HG02970 (cell line): Measurements from ENCODE around the gene MOSPD2.
A peak's percentile ranks its signal among the peaks of the same experiment; 100 is the strongest.

Source experiments
- ATAC-seq: cut with Tn5 transposase; IDR thresholded peaks from one replicate; pipeline ENCODE4 v1.9.1; 2021; ENCODE audit warnings: mild to moderate bottlenecking, moderate library complexity, moderate number of reproducible peaks; ENCODE audit not compliant: unreplicated experiment, low FRiP score

MOSPD2 gene

DNA sequence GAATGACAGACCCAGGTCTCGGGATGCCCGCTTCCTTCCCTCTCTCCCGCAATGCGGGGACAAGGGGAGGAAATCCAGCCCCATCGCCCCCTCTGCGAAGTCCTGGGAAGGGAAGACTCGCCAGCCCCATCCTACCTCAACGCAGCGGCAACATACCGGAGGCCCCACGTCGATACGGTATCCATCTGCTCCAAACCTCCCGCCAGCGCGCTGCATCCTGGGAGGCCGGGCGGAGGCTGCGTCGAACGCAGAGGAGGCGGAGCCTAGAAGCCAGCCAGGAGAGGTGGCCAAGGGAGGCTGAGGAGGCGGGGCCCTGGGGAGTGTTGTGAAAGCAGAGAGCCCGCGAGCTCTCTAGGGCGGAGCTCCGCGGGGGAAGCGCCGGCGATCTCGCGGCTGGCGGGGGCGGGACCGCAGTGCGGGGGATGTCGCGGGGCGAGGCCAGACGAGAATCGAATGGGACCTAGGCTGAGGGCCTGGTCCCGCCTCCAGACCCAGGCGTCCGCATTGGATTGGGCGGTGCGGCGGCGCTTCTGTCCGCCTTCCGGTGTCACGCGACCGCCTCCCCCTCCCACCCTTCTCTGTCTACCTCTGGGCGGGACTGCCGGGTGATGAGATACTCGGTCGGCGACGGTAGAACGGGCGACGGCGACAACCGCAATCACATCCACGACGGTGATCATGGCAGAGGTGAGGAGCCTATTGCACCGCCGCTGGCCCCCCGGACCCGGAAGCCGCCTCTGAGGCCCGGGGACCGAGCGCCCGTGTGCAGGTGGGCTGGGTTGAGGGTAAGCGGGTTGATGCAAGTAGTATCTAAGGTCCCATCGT lies at the start of gene MOSPD2, which contains the start of gene FANCB:
TSS of gene MOSPD2 (plus strand) at position 571 of the 825 bp plus-strand sequence. CDS start at position 679, 108 bp downstream.
TSS of gene FANCB (minus strand) at position 219 of the 825 bp plus-strand sequence. CDS start 7,559 bp downstream, outside the sequence.
- peak; percentile 95 for ATAC-seq

DNA sequence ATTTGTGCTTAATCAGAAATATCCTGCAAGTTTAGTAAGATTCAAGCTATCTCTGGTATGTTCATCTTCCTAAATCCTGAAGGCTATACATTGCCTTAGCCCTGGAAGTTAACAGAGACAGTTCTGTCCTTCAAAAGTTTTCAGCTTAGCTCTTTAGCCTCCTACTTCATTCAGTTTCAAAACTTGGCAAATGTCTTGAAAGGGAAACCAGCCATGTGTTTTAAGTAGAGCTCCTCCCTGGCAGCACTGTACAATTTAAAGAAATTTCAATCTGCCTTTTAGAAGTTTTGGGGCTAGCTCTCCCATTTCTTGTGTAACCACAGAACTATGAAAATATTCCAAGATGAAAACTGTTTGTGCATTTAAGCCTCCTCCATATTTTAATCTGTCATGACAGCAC lies 47.4 kb upstream of the MOSPD2 start:
- ATAC-seq: no peak

DNA sequence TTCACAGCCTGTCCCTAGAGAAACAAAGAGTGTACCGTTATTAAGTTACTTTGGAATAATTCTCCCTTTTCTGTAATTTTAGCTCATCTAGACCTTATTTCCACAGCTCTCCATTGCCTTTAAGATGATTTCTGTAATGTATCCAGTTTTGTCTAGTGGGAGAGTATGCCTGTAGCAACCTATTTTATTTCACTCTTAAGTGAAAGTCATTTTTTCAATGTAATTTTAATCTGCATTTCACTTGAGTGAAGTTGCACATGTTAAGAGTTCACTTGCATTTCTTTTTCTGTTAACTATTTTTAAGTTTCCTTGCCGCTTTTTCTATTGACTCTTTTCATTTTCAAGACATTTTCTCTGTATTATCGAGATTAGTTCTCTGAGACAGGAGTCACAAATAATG lies 46.9 kb upstream of the MOSPD2 start:
- ATAC-seq: no peak

DNA sequence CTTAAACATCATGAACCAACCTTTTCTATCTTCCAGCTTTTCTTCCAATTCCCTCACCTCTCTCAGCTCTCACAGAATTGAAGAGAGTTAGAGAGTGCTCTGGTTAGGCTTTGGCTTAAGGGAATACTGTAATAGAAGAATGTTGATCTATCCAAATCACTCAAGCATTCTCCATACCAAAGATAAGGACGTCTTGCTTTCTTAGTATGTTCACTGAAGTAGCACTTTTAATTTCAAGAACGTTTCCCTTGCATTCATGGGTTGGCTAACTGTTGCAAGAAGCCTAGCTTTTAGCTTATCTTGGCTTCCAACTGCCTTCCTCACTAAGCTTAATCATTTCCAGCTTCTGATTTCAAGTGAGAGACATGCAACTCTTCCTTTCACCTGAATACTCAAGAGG lies 43.6 kb upstream of the MOSPD2 start:
- ATAC-seq: no peak

DNA sequence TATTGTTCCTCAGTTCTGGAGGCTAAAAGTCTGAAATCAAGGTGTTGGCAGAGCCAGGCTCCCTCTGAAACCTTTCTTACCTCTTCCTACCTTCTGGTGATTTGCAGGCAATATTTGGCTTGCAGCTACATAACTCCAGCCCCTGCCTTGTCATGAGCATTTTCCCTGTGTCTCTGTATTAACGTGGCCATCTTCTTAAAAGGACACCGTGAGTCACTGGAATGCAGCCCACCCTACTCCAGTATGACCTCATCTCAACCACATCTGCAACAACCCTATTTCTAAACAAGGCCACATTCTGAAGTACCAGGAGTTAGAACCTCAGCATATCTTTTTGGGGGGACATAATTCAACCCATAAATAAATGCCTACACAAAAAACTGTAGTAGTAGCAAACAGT lies 41.1 kb upstream of the MOSPD2 start:
- ATAC-seq: no peak

DNA sequence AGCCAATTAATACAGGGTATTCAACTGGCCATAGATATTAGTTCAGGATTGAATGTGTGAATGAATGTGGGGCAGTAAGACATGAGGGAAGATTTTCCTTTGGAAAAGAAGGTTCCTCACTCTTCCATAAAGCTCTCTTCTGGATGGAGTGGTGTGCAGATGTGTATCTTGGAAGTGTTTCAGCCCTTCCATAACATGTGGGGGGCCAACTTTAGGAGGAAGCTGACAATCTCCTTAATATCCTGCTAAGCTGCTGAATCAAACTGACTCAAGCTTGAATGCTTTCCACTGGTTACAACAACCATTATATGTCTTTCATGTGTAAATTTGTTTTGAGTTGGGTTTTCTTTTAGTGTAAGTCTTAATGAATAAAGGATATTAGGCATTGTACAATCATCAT lies 40.6 kb upstream of the MOSPD2 start:
- ATAC-seq: no peak

DNA sequence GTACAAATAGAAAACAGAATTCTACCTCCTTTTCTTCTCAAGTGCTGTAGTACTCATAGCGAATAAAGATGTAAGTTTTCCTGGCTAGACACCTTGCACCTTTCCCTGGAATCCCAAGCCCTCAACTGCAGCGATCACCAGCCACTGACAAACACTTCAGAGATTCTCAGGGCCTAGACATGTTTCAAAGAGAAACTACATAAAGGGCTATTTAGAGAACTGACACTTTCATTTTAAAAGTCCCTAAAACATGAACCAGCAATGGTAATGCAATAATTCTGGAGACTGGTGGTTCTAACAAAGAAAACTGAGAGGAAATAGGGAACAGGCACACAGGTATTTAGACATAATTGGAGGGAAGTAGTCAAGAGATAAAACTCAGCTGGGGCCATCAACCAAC lies 36.1 kb upstream of the MOSPD2 start:
- no peak for ATAC-seq

DNA sequence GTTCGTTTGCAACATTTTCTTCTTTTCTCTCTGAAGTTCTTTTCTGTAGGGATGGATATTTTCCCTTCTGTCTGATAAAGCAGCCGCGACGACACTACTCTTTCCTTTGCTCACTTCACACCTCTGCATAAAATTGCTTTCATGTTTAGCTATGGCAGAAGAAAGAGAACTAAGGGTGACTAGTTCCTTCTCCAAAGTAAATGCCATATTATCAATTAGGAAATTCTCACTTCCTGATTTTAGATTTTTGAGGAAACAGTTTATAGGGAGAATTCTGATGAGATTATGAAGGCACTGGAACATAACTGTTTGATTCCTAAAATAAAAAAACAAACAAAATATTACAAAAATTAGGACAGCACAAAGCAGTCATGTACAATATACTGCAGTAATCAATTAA lies 29.6 kb upstream of the MOSPD2 start:
- no peak for ATAC-seq

DNA sequence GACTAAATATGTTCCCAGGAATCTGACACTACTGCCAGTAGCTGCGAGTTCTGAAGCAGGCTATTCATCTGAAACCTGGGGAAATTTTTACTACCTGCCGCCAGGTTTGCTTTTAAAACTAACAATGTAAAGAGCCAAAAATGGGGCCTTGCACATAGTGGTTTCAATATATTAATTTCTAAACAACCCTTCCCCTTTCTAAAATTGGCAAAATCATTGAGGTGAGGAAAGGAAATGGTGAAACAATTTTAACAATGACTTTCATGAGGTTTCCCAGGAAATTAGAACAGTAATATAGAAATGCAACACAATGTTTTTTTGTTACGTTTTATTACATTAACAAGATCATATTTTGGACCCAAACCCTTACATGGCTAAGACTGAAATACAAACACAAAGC lies 21.7 kb upstream of the MOSPD2 start:
- no peak for ATAC-seq

DNA sequence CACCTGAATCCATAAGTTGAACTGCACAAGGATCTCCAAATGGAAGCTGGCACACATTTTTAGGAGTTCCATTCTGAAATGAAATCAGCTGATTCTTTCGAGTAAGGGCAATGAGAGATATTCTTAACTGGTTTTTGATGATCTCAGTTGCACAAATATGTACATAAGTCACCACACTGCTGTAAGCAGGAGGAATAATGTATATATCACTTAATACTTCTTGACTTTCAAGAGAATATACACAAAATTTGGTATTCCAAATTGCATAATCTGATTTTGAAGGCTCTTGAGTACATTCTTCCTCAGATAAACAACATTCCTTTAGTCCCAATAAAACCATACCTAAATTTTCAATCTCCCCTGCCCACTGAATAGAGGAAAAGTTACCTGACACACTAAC lies 8.6 kb upstream of the MOSPD2 start:
- no peak for ATAC-seq

DNA sequence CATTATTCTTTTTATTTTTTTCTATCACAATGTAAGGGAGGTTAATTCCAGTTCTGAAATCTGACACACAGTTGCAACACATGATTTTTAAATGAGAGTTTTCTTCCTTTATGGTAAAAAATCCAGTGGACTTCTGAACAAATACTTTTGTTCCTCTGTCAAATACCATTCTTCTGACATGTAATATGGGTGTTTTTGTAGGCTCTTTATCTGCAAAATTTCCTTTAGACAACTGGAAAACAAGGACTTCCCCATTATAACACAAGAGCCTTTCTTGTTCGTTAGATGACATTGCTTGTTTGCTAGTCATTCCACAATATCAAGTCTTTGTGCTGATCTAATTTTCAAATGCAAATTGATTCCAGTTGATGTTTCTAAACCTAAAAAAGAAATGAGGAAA lies 8.0 kb upstream of the MOSPD2 start:
- no peak for ATAC-seq

DNA sequence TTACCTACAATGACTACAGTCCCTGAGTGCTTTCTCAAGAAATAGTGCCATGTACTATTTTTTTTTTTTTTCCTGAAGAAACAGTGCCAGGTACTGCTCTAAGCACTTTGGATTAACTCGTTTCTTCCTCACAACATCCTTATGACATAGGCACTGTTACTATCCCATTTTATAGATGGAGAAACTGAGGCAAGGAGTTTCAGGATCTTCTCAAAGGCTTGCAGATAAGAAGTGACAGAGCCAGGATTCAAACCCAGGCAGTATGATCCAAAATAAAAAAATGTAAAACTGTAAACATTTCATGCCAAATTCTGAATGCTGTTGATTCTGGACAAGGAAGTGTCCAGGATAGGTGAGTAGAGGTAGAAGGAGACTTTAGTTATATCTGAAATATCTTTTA lies 1.5 kb upstream of the MOSPD2 start:
- ATAC-seq: no peak

DNA sequence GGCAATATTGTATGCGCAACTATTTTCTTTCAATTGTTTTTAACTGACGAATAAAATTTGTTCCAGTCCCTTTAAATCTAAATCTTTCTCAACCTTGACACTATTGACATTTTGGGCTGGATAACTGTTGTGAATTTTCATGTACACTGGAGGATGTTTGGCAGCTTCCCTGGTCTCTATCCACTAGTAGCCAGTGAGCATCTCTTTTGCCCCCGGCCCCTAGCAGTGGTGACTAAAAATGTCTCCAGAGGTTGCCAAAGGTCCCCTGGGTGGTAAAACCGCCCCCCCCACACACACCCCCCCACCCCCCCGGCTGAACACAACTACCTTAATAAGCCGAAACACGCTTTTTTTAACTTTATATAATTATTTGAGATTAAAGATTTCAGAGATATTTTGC lies 866 bp upstream of the MOSPD2 start:
- no peak for ATAC-seq

DNA sequence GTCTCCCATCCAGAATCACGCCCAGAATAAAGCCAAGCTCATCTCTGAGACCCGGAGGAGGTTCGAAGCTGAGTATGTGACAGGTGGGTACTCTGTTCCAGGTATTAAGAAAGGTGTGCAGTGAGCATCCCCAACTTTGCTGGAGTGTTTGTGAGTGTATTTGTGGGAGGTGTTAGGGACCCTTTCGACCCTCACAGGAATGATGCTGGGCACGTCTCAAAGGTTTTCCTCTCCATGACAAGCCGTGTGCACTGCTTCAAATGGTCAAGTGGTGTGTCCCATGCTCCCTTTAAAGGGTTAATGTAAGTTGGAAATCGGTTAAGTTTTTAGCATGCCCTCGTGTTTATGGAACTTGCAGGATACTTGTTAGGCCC lies 442 bp downstream of the MOSPD2 start:
- ATAC-seq: no peak

DNA sequence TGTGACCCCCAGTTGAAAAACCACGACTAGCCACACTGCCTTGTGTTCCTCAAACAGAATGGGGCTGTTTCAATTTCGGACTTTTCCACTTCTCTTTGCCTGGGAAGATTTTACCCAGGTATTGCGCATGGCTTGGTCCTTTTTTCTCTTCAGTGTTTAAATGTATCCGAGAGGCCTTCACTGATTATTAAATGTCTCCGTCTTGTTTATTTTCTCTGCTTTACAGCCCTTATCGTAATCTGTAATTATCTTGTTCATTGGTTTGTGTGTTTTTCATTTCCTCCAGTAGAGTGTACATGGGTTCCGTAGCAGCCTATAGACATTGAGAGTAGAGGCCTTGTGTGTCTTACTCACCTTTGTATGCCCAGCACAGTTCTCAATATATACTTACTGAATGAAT lies 2.4 kb downstream of the MOSPD2 start:
- ATAC-seq: no peak

DNA sequence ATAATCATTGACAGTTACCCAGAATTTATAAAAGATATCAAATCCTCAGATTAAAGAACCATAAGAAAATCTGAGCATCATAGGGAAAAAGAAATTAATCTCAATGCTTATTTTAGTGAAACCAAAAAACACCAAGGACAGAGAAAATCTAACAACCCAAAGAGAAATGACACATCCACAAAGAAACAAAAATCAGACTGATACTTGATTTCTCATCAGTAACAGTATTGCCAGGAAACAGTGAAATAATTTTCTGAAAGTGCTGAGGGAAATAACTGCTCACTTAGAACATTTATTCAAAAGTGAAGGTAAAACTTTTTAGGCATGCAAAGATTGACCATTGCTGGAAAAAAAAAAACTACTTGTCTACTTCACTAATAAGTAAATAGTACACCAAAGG lies 10.6 kb downstream of the MOSPD2 start:
- no peak for ATAC-seq

DNA sequence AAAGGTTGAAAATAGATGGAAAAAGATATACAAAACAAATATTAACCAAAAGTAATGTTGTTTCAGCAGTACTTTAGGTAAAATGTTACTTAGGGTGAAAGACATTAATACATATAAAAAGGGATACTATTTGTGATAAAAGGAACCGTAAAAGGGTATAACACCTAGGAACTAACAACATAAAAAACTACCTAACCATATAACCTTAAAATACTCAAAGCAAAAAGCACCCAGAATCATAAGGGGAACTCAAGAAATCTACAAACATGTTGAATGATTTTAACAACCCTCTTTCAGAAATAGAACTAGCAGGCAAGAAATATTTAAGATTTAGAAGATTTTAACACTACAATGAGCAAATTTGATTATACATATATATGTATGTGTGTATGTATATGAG lies 11.5 kb downstream of the MOSPD2 start:
- no peak for ATAC-seq

DNA sequence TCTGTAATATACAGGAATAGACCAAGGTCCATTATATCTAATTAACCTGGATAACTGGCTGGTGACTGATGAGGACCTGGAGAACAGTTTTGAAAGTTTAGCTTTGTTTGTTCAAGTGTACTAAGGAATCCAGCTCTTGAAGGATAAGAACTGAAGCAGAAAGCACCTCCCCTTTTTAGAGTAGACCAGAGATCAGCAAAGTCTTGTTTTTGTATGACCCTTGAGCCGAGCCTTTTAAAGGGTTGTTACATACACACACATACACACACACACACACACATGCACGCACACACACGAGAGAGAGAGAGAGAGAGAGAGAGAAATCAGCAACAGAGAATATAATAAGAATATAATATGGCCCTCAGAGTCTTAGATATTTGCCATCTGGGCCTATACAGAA lies 13.0 kb downstream of the MOSPD2 start:
- no peak for ATAC-seq

DNA sequence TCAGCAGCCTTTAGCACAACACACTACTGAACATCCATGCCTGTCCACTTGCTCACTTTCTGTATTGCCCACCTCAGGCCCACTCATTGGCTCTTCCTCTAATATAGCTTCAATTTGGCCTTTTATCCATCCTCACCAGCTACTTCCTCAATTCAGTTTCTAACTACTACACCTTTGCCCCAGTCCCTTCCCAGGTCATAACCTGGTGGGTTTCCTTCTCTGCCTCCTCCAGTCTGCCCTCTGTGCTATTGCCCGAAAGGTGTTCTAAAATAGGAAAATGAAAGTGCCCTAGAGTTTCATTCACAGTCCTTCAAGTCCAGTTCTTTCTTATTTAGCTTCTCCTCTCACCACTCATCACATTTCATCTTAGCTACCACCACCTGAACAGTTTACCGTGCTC lies 23.1 kb downstream of the MOSPD2 start:
- ATAC-seq: no peak

DNA sequence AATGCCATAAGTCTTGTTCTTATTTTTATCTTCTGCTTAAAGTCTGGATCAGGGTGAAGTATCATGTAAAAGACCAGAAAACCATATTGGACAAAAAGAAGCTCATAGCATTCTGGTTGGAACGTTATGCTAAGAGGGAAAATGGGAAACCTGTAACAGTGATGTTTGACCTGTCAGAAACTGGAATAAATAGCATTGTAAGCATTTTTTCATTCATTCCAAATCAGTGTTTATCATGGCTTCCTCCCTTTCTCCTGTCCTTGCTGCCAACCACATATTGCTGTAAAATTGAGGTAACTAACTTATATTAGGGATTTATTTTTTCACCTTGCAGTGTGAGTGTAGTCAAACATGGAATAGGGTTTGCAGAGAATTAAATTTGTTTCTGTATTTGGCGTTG lies 23.8 kb downstream of the MOSPD2 start:
- ATAC-seq: no peak

DNA sequence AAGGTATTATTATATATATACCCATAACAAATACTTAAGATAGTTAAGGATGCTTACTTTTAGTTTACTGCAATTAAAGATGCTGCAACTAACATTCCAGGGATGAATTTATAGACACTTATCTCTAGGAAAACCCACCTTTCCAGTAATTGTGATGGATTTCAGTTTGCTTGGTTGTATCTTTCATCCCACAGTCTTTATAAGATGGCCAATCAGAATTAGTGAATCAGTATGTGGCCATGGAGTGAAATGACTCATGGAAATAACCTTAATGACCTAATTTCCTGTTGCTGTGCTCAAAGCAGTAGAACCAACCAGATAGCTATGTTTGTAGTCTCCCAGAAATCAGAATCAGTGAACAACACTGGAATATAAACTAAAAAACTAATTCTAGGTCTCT lies 26.4 kb downstream of the MOSPD2 start:
- ATAC-seq: peak; percentile 62

DNA sequence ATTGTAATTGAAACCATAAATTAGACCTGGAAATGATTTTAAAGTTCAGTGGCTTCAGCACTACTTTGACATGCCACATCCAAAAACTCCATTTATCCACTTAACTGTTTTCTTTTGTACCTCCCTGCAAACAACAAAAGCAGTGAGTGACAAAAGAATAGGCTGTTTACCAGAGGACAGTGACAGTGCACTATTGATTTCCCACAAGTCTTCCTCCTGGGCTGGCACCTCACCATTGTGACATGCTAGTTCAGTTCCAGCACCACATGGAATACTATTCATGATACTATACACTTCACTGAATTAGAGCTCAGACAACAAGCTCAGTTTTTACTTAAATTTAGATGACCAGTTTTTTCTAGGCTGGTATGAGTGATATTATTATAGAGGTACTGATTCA lies 29.3 kb downstream of the MOSPD2 start:
- no peak for ATAC-seq

DNA sequence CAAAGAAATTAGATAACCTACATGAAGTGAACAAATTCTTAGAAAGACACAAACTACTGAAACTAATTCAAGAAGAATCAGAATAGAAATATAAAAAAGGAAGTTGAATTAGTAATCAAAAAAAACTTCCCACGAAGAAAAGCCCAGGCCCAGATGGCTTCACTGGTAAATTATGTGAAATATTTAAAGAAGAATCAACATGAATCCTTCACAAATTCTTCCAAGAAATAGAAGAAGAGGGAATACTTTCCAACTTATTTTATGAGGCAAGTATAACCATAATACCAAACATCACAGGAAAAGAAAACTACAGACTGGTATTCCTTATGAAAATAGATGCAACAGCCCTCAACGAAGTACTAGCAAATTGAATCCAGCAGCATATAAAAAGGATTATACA lies 30.7 kb downstream of the MOSPD2 start:
- no peak for ATAC-seq
